Myocyte (in vitro differentiated cells): Measurements from ENCODE around the gene AATK. TPM values are rescaled to one million over a fixed set of nuclear protein-coding genes. Genes with fewer than 3 reads are reported as not detected.

Experiments used
- DNase-seq: peaks from one replicate; pipeline ENCODE4 v3.0.0-alpha.2; 2012; ENCODE audit warnings: low read depth
- total RNA-seq: library from RNA; depleted of rRNA; stranded (reverse); fragments of >200 nt; gene quantifications from 2 replicates; pipeline ENCODE4 v1.2.3, GENCODE V29; 2014

AATK gene
- total RNA-seq, 1 donor from 2014 or later, result 0.94 TPM

- DNase-seq, result no peak
These were observed 17.8 kb upstream of the AATK start for GRCh38 chr17:81183807-81184206.

- DNase-seq, result no peak
These were observed 17.3 kb upstream of the AATK start for GRCh38 chr17:81183316-81183715.

- no peak for DNase-seq
These were observed 16.6 kb upstream of the AATK start for GRCh38 chr17:81182596-81182995.

GRCh38 chr17:81181811-81182185 is 15.8 kb upstream of the AATK start:
- no peak for DNase-seq

- no peak for DNase-seq
These were observed 15.1 kb upstream of the AATK start for GRCh38 chr17:81180836-81181810.

GRCh38 chr17:81179861-81180260 is 13.8 kb upstream of the AATK start:
- DNase-seq, result no peak

GRCh38 chr17:81179220-81179619 is 13.2 kb upstream of the AATK start:
- DNase-seq, result peak; percentile 18

GRCh38 chr17:81178136-81179091 is 12.4 kb upstream of the AATK start:
- peak; percentile 21 for DNase-seq

GRCh38 chr17:81176666-81177065 is 10.6 kb upstream of the AATK start:
- DNase-seq, result no peak

- DNase-seq, result no peak
These were observed 7.7 kb upstream of the AATK start for GRCh38 chr17:81173762-81174155.

GRCh38 chr17:81173052-81173761 is 7.2 kb upstream of the AATK start:
- peak; percentile 53 for DNase-seq

- peak; percentile 44 for DNase-seq
These were observed 5.9 kb upstream of the AATK start for GRCh38 chr17:81171941-81172340.

- DNase-seq, result peak; percentile 56
These were observed 4.9 kb upstream of the AATK start for GRCh38 chr17:81170727-81171494.

- no peak for DNase-seq
These were observed 3.9 kb upstream of the AATK start for GRCh38 chr17:81169870-81170309.

- DNase-seq, result no peak
These were observed 1.6 kb upstream of the AATK start for GRCh38 chr17:81167638-81168037.

- DNase-seq, result no peak
These were observed 1.1 kb upstream of the AATK start for GRCh38 chr17:81167194-81167524.

- no peak for DNase-seq
These were observed 582 bp downstream of the AATK start, which contains the start of gene PVALEF for GRCh38 chr17:81165246-81166032. TSS of gene PVALEF (plus strand) at chr17:81165507. CDS start at chr17:81181227, 15,720 bp downstream.

GRCh38 chr17:81164371-81165245 is 1.4 kb downstream of the AATK start:
- no peak for DNase-seq
